ENCODE data around the gene SLC34A1. TPM values are rescaled to one million over a fixed set of nuclear protein-coding genes. Genes with fewer than 3 reads are reported as not detected.

Gene SLC34A1
- total and polyA plus RNA-seq, 2 of the 13 experiments (the other 11 are each of a cell fraction or from before 2014, with no cell fraction given) = 0.03 to 0.20 TPM

- TF ChIP-seq ZNF740 (CRISPR knock-in tag; IDR thresholded peaks at IDR 0.05) (no peak), ZNF431 (CRISPR knock-in tag; IDR thresholded peaks at IDR 0.05; ENCODE audit: borderline replicate concordance, low read depth) (peak; percentile 89; the same call in 1 of the 2 replicates), ZNF768 (CRISPR knock-in tag; IDR thresholded peaks at IDR 0.05) (no peak), MAX (IDR thresholded peaks at IDR 0.05) (peak; percentile 80), FOXO4 (CRISPR knock-in tag; conservative IDR thresholded peaks at IDR 0.05) (no peak), ZNF891 (CRISPR knock-in tag; IDR thresholded peaks at IDR 0.05) (peak; percentile 44; the same call in 1 of the 2 replicates), NFE2L2 (IDR thresholded peaks at IDR 0.05; ENCODE audit: low read length) (peak; percentile 94), MED13 (CRISPR knock-in tag; IDR thresholded peaks at IDR 0.05) (no peak; the same call in 1 of the 2 replicates), USF2 (IDR thresholded peaks at IDR 0.05; ENCODE audit: low read depth, low read length) (no peak), USF2 (CRISPR knock-in tag; IDR thresholded peaks at IDR 0.05; ENCODE audit: borderline replicate concordance) (peak; percentile 34), MYC (CRISPR knock-in tag; IDR thresholded peaks at IDR 0.05; ENCODE audit: borderline replicate concordance) (peak; percentile 82), REST (IDR thresholded peaks at IDR 0.05; ENCODE audit: borderline replicate concordance in 1 of 2, low read depth in 1 of 2, low read length in 2 of 2) (peak in 1 of 2 experiments; percentile 43; a peak in 1 of 4 replicates), NR2F6 (IDR thresholded peaks at IDR 0.05) (peak; percentile 55), NR2F6 (CRISPR knock-in tag; IDR thresholded peaks at IDR 0.05) (peak; percentile 73), ZNF180 (CRISPR knock-in tag; IDR thresholded peaks at IDR 0.05; ENCODE audit: borderline replicate concordance, low read depth) (peak; percentile 33; the same call in 1 of the 2 replicates), ZSCAN20 (CRISPR knock-in tag; IDR thresholded peaks at IDR 0.05; ENCODE audit: borderline replicate concordance) (0 out of 2 replicates have a peak, but pooled peaks have one; percentile 50), AHR (CRISPR knock-in tag; IDR thresholded peaks at IDR 0.05) (peak; percentile 75; the same call in 1 of the 2 replicates), SOX13 (IDR thresholded peaks at IDR 0.05) (peak; percentile 2; the same call in 1 of the 2 replicates), SOX13 (CRISPR knock-in tag; conservative IDR thresholded peaks at IDR 0.05 in 1 of 2, IDR thresholded peaks at IDR 0.05 in 1 of 2) (no peak; a peak in 1 of 4 replicates), POLR2AphosphoS5 (IDR thresholded peaks at IDR 0.05; ENCODE audit: low read depth, low read length) (peak; percentile 98), ZBTB20 (CRISPR knock-in tag; IDR thresholded peaks at IDR 0.05; ENCODE audit: borderline replicate concordance, low read depth) (0 out of 2 replicates have a peak, but pooled peaks have one; percentile 53)
Observed at GRCh38 chr5:177378884-177379883, 5.0 kb upstream of the SLC34A1 start (continued).
